GM18507 (cell line): ENCODE results near the gene PRRT1.

Experiments
- DNase-seq: peaks from one replicate; pipeline ENCODE4 v3.0.0; 2011; ENCODE audit warnings: low read depth; ENCODE audit not compliant: insufficient read length; ENCODE audit errors: extremely low spot score
- FAIRE-seq: peaks from 2 replicates; lab custom pipeline; 2011; peaks lifted over from hg19 to GRCh38; lab: Jason Lieb, UNC

PRRT1 gene

GRCh38 chr6:32177183-32177787 lies 25.5 kb upstream of the PRRT1 start:
- FAIRE-seq: peak; percentile 46
- no peak for DNase-seq

DNA sequence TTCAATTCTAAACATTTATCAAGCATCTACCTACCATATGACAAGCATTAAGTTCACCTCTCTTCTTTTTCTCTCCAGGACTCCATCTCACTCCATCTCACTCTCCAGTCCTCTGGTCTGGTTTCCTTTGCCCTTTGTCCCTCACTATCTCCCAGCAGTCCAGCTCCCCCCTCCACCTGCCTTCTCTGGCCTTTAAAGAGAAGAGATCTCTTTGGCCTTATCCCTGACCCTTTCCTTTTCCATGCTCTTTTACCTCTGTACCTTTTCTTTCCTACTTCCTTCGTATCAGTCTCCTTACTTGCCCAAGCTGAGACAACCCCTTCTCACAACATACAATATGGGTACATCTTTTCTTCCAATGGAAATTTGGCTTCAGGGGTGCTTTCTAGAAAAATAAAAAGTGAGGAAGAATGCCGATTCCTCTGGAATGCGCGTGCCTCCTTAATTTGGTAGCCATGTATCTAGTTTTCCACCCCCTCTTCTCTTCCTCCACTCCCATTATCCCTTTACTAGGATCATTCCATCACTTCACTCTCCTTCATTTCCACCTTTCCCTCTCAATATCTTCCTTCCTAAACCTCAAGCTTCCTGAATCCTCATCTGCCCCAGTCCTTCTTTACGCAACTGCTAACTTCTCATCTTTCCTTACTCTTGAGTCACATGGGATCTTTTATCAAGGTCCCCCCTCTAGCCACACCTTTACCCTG lies 24.9 kb upstream of the PRRT1 start:
- no peak for DNase-seq
- FAIRE-seq: no peak

DNA sequence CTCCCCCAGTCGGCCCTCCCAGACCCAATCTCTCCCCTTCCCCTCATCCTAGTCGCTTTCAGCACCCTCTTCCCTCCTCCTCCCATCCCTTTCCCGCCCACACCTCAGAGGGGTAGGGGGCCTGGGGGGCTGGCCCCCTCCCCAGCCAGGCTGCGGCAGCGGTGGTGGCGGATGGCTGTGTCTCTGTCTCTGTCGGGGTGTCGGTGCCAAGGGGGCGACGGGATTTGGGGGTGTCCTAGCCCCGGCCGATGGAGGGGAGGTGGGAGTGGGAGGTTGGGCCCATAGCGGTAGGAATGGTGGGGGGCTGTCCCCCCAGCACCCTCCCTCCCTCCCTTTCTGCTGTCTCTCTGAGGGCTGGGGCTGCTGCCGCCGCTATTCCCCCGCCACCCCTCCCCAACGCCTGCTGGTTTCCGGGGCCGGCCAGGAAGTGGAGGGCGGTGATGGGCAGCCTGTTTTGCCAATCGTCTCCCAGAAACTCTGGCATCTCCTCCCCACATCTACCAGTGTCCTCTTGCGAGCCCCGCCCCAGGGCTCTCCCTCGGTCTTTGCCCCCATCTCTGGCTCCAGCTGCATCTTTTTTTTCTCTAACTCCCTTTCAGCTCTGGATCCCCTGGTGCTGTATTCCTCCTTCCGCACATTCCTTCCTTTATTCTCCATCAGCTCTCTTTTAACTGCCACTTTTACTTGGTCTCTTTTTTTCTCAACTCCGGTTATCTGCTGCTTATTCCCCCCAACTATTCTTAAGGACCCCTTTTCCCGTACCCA lies 24.2 kb upstream of the PRRT1 start, which contains the start of gene AGPAT1:
Gene AGPAT1 (minus strand): TSS at position 374 of the 765 bp plus-strand sequence. CDS start 4,588 bp downstream, outside the sequence.
- DNase-seq (peak; percentile 97), FAIRE-seq (peak; percentile 84)

GRCh38 chr6:32175322-32175710 lies 23.6 kb upstream of the PRRT1 start:
- FAIRE-seq: no peak
- no peak for DNase-seq

DNA sequence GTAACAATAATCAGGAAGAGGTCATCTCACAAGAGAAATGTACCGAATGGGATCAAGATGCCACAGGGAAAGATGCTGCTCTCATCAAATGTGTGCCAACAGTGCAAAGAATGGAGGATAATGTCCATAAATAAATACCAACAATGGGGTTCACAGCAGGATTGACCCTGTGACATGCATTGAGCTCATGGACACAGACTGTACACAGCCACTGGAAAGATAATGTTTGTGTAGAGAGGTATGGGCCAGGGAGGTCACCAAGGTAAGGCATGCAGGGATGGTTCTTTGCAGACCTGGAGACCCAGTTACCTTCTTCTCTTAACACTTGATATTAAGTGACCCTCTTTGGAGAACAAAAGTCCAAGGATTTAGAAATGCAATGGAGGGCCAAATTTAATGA lies 22.7 kb upstream of the PRRT1 start:
- DNase-seq (no peak), FAIRE-seq (no peak)

DNA sequence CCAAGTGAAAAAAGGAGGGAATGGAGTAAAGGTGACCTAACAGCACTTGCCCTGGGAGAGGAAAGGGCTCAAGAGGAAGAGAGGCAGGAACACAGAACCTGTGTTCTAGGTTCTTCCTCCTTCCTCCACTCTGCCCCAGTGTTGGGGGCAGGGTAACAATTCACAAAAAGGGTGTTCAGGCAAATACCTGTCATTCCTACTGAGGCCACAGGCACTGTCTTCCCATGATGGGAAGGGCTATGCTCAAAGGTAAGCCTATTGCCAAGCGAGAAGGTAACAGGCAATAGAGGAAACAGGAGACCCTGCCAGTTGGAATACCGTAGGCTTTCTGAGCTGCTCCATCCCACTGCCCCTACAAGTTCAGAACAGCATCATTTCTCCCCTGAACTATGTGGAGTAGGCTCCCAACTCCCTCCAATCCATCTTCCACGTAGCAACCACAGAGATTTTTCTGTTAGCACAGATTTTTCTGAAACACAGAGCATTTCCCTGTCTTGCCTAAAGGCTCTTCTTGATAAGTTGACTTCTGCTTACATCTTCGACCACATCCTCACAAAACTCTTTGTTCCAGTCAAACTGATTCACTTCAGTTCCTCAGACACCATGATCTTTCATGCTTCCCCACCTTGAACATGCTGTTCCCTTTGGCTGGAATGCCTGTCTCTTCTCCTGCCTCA lies 21.4 kb upstream of the PRRT1 start:
- DNase-seq (no peak), FAIRE-seq (no peak)

DNA sequence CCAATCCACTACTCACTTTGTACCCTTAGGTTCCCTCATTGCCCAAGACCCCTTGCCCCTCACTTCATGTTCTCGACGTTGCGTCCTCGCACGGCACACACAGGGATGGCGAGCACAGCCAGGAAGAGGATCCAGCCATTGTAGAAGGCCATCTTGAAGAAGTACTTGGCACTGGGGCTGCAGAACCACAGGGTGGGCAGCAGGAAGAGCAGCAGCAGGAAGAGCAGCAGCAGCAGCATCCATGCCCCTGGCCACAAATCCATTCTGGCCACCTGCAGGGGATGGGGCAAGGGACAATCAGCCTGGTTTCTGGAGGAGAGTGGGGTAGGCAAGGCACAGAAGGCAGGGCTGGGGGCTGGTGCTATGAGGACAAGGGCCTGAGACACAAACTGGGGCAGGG lies 19.5 kb upstream of the PRRT1 start:
- FAIRE-seq (no peak), DNase-seq (no peak)

DNA sequence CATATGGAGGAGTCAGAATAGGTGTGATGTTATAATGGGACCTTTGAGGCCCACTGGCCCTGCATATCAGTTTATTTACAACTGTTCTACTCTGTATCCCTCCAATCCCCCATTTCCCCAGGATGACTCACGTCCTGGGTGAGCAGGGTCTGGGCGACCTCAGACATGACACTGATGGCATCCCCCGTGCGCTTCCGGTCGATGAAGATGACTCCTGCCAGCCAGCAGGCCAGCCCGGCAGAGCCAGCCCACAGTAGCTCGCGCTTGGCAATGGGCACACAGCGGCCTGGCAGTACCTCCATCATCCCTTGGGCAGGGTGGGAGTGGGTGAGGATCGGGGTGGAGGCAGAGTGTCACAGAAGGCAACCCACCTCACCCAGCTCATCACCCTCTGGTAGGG lies 18.6 kb upstream of the PRRT1 start:
- DNase-seq: no peak
- FAIRE-seq: no peak

- no peak for DNase-seq
- FAIRE-seq: no peak
Measured at GRCh38 chr6:32168807-32169591, 17.3 kb upstream of the PRRT1 start.

DNA sequence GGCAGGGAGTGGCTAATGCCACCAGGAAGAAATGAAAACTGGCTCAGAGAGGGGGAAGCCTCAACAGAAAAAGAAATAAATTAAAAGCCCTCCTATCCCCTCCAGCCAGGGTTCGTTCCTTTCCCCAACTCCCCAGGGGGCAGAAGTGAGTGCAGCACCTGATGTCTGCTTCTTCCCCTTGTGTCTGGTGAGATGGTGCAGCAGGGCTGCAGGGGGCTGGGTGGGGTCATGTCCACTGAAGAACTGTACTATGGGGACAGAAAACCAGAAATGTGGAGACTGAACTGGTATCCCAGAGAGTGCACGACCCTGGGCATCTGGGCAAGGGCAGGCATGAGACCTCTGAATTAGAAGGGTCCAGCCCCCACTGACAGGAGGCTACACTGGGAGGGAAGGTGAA lies 16.6 kb upstream of the PRRT1 start:
- DNase-seq: no peak
- no peak for FAIRE-seq

- DNase-seq: no peak
- FAIRE-seq: no peak
Measured at GRCh38 chr6:32167761-32168262, 16.1 kb upstream of the PRRT1 start.

GRCh38 chr6:32167154-32167760 lies 15.5 kb upstream of the PRRT1 start:
- FAIRE-seq: no peak
- DNase-seq: no peak

- FAIRE-seq (no peak), DNase-seq (no peak)
Measured at GRCh38 chr6:32166411-32167061, 14.8 kb upstream of the PRRT1 start.

- no peak for FAIRE-seq
Measured at GRCh38 chr6:32164295-32164694, 12.6 kb upstream of the PRRT1 start, which contains the start of gene EGFL8. EGFL8 (plus strand) TSS chr6:32164595; CDS start chr6:32166166, 1,571 bp downstream.

DNA sequence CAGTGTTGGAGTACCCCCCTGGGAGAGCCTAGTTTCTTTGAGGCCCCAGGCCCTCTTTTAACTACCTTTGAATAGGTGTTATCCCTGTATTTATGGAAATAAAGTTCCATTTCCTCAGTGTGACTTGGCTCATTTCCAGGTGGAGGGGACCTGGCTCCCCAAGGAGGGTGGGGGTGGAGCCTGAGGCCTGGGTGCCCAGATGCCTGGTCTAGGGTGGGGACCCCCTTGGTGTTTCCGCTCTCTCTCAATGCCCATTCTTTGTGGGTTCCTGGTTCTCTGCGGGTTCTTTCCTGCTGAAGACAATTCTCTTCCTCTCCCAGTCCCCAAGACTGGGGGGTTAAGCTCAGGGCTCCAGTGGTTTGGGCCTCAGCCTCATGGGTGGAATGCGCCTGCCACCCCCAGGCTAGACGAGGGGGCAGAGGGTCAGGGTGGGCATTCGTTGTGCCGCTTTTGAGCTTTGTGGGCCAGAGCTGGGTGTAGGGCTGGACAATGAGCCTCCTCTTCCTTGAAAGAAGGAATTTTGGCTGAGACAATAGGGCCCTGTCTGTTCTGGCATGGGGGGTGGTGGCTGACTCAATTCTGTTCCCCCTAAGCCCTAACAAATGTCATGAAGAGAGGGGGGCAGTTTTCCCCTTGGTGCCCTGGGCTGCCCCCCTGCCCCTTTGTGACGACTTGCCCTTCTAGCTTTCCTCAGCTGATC lies 12.0 kb upstream of the PRRT1 start:
- FAIRE-seq: no peak
- no peak for DNase-seq

More at GRCh38 chr6:32164295-32164694, 12.6 kb upstream of the PRRT1 start, which contains the start of gene EGFL8:
- DNase-seq: no peak

- FAIRE-seq: no peak
- no peak for DNase-seq
Measured at GRCh38 chr6:32158052-32158451, 6.3 kb upstream of the PRRT1 start.

GRCh38 chr6:32156891-32157290 lies 5.2 kb upstream of the PRRT1 start:
- no peak for DNase-seq
- no peak for FAIRE-seq
